Epithelial cell of prostate (primary cell): ENCODE results near the gene COPG2.
"Not testable (repeated sequence)": the region's sequence is repeated elsewhere in the genome, so short reads cannot be mapped to it uniquely, and the experiment has no call there.

Source experiments
- DNase-seq: peaks from one replicate; pipeline ENCODE4 v3.0.0-alpha.2; 2011; ENCODE audit warnings: low read depth, low spot score
- H3K27ac ChIP-seq: fragments of 450-650 bp; 2 replicates; pipeline ENCODE4 v1.5.1; 2017; ENCODE audit warnings: mild to moderate bottlenecking

Gene COPG2

GRCh38 chr7:130570144-130570543 is 98.4 kb downstream of the COPG2 start:
- not testable (repeated sequence) for H3K27ac ChIP-seq, DNase-seq

GRCh38 chr7:130566898-130567280 is 101.7 kb downstream of the COPG2 start:
- no peak overlapping the region for H3K27ac ChIP-seq
- DNase-seq, result no peak

GRCh38 chr7:130566168-130566897 is 102.2 kb downstream of the COPG2 start:
- DNase-seq, result no peak
- no peak overlapping the region for H3K27ac ChIP-seq

- peak; percentile 10 for DNase-seq
- no peak overlapping the region for H3K27ac ChIP-seq
Observed at GRCh38 chr7:130560972-130561371, 107.6 kb downstream of the COPG2 start.

- DNase-seq, result no peak
- H3K27ac ChIP-seq, result no peak overlapping the region
Observed at GRCh38 chr7:130559184-130559583, 109.4 kb downstream of the COPG2 start.

GRCh38 chr7:130554481-130554880 is 114.1 kb downstream of the COPG2 start:
- H3K27ac ChIP-seq, result no peak overlapping the region
- no peak for DNase-seq

- H3K27ac ChIP-seq, result no peak overlapping the region
- no peak for DNase-seq
Observed at GRCh38 chr7:130553398-130554029, 115.0 kb downstream of the COPG2 start.

- no peak for DNase-seq
- no peak overlapping the region for H3K27ac ChIP-seq
Observed at GRCh38 chr7:130544356-130544755, 124.2 kb downstream of the COPG2 start.

GRCh38 chr7:130543487-130544010 is 125.0 kb downstream of the COPG2 start:
- no peak for DNase-seq
- no peak overlapping the region for H3K27ac ChIP-seq

GRCh38 chr7:130542297-130542696 is 126.3 kb downstream of the COPG2 start:
- not testable (repeated sequence) for H3K27ac ChIP-seq

GRCh38 chr7:130541287-130541686 is 127.3 kb downstream of the COPG2 start:
- not testable (repeated sequence) for H3K27ac ChIP-seq, DNase-seq

More at GRCh38 chr7:130542297-130542696, 126.3 kb downstream of the COPG2 start:
- not testable (repeated sequence) for DNase-seq

- H3K27ac ChIP-seq, DNase-seq: not testable (repeated sequence)
Observed at GRCh38 chr7:130537894-130538293, 130.7 kb downstream of the COPG2 start.

GRCh38 chr7:130529417-130529816 is 139.1 kb downstream of the COPG2 start:
- no peak overlapping the region for H3K27ac ChIP-seq
- DNase-seq, result no peak

- not testable (repeated sequence) for H3K27ac ChIP-seq, DNase-seq
Observed at GRCh38 chr7:130527752-130528355, 140.7 kb downstream of the COPG2 start.

- no peak overlapping the region for H3K27ac ChIP-seq
- DNase-seq, result no peak
Observed at GRCh38 chr7:130524628-130525027, 143.9 kb downstream of the COPG2 start.

- DNase-seq, H3K27ac ChIP-seq: not testable (repeated sequence)
Observed at GRCh38 chr7:130523519-130524125, 144.9 kb downstream of the COPG2 start.

GRCh38 chr7:130521258-130521951 is 147.1 kb downstream of the COPG2 start:
- no peak overlapping the region for H3K27ac ChIP-seq
- DNase-seq, result no peak

GRCh38 chr7:130515315-130516040 is 153.1 kb downstream of the COPG2 start:
- no peak for DNase-seq
- no peak overlapping the region for H3K27ac ChIP-seq

GRCh38 chr7:130513447-130513846 is 155.1 kb downstream of the COPG2 start:
- H3K27ac ChIP-seq, result no peak overlapping the region
- DNase-seq, result no peak
